Adipocyte (in vitro differentiated cells): Measurements from ENCODE around the gene USB1.

Experiments
- DNase-seq: peaks from one replicate; pipeline ENCODE4 v3.0.0-alpha.2; 2015; ENCODE audit warnings: low read depth
- H3K27me3 ChIP-seq: replicated peaks from 2 replicates; pipeline ENCODE4 v1.7.0; 2013; ENCODE audit warnings: mild to moderate bottlenecking, low read length, moderate library complexity; ENCODE audit not compliant: control insufficient read depth, insufficient read depth
- H3K36me3 ChIP-seq: 2 replicates; pipeline ENCODE4 v1.7.0; 2013; ENCODE audit warnings: low read length, mild to moderate bottlenecking, moderate library complexity; ENCODE audit not compliant: control insufficient read depth, insufficient read depth, severe bottlenecking
- H3K4me1 ChIP-seq: 2 replicates; pipeline ENCODE4 v1.7.0; 2013; ENCODE audit warnings: mild to moderate bottlenecking, low read length, moderate library complexity; ENCODE audit not compliant: control insufficient read depth, insufficient read depth
- H3K4me3 ChIP-seq: 2 replicates; pipeline ENCODE4 v1.7.0; 2013; ENCODE audit warnings: mild to moderate bottlenecking, low read length, moderate library complexity
- H3K9ac ChIP-seq: 2 replicates; pipeline ENCODE4 v1.7.0; 2013; ENCODE audit warnings: mild to moderate bottlenecking, low read length, moderate library complexity
- H3K9me3 ChIP-seq: 2 replicates; pipeline ENCODE4 v1.7.0; 2013; ENCODE audit warnings: mild to moderate bottlenecking, low read length, moderate library complexity; ENCODE audit not compliant: control insufficient read depth

USB1 gene

DNA sequence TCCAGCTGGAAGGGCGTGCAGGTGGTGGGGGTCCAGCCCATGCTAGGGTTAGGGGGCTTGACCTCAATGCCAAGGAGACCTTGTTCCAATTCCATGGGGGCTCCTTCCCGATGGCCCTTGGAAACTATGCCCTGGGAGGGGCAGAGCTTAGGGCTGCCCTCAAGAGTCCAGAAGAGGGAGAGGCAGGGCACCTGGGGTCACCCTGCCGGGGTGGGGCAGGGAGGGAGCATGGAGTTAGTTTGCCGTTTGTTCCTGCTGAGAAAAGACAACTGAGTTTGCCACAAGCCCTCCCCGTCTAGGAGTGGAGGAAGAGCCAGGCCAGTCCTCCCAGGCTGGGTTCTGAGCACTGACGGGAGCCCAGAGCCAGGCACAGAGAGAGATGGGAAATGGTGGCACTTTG is 45.7 kb downstream of the USB1 start:
- no peak for DNase-seq
- no peaks in the 10 kb centered on the region for H3K4me1 ChIP-seq
- peaks cover 7% of the 10 kb centered on the region for H3K27me3 ChIP-seq
- H3K9ac ChIP-seq = no peak overlapping the region
- no peak overlapping the region for H3K4me3 ChIP-seq
- H3K9me3 ChIP-seq = no peaks in the 10 kb centered on the region
- H3K36me3 ChIP-seq = peaks cover 11% of the 10 kb centered on the region

DNA sequence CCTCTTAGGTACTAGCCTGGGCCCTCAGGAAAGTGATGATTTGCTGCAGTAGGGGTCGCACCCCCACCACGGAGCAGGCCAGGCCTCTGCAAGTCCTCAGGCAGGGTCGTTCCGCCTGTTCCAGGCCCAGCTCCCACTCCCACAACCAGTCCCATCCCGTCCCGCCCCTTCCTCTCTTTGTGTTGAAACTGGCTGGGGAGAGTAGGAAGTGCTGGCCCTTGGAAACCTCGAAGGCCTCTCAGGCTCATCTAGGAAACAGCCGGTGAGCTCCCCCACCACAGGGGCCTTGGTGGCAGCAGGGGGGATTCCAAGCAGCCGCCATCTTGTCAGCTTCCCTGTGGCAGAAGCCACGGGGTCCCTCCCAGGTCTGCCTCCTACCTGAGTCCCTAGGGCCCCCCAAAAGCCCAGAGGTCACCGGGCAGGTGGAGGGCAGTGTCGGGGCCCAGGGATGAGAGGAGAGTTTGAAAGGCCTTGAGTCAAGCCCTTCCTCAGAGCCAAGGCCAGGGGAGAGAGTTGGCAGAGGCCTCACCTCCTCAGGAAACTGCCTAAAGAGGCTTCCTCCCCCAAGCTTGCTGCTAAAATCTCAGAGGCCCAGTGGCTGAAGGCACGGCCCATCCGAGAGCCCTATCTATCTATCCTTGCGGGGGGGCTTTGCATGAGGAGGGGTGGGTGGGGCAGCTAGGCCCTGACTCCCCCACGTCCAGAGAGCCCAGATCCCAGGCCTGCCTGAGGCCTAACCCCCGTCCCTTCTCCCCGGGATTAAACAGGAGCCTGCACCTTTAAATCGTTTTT is 46.5 kb downstream of the USB1 start:
- Histone ChIP-seq H3K36me3 (peaks cover 11% of the 10 kb centered on the region), H3K9ac (no peak overlapping the region), H3K4me1 (no peaks in the 10 kb centered on the region), H3K27me3 (peaks cover 11% of the 10 kb centered on the region), H3K4me3 (no peak overlapping the region), H3K9me3 (no peaks in the 10 kb centered on the region)
- no peak for DNase-seq

DNA sequence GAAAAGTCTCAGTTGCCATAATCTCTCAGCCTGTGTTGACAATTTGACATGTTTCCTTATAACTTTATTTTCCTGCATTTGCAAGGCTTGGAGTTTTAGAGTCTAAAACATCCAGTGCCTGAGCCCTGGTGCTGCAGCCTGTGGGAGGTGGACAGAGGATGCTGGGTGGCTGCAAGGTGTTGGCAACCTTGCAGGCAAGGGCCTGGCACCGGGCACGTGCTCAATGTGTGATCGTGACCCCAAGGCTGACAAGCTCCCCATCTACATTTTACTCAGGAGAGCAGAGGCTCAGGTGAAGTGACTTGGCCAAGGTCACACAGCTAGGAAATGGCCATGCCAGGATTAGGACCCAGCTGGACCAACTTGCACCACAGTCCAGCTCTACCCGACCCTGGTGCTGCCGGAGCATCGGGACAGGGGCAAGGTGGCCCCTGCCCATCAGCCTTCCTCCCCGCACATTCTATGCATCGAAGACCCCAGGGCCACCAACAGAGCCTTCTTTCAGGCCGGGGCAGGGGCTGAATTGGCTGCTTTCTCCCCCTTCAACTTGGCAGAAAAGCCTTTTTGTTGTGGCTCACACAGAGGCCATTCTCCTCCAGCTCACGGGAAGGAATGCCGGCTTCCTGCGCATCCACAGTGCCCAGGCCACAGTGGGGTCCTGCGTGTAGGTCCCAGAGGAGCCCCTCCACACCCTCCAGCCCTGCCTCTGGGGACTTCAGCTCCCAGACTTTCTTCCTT is 47.5 kb downstream of the USB1 start:
- Histone ChIP-seq H3K4me1 (no peaks in the 10 kb centered on the region), H3K4me3 (no peak overlapping the region), H3K9me3 (no peaks in the 10 kb centered on the region), H3K27me3 (peaks cover 13% of the 10 kb centered on the region), H3K9ac (no peak overlapping the region), H3K36me3 (peaks cover 7% of the 10 kb centered on the region)
- no peak for DNase-seq

DNA sequence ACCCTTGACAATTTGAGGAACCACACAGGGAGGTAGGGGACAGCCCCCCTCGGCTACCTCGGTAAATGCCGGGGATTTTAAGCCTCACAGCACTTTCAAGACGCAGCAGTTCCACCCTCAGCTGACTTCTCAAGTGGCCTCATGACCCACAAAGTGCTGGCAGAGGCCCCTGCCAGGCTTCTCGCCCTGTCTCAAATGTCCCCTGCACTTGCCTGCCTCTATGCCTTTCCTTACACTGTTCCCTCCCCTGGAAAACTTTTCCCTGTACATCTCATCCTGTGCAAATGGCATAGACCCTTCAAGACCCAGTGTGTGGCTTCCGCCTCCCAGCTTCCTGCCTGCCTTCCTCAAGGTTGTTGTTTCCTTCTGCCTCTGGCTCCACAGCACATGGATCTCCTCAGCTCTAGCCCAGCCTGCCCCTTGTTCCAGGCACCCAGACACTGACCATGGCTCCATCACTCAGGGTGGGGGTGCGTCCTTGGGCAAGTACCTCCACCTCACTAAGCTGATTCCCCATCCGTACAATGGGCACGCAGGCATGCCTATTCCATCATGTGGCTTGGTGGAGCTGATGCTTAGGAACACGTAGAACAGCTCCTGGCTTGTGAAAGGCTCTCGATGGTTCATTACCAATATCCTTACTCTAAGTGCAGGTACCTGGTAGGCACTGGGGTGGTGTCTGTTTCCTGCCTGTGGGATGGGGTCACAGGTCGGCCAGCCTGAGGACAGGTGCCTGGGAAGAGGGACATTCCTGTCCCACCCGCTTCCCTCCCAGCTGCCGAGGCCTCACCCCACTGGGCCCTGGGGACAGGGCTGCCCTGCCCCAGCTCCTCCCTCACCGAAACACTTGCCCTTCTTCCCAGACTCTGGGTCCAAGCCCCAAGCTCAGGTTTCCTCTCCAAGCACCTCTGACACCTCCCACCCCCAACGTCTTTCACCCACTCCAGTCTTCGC is 48.3 kb downstream of the USB1 start:
- DNase-seq = no peak
- Histone ChIP-seq H3K27me3 (peaks cover 13% of the 10 kb centered on the region), H3K9me3 (no peaks in the 10 kb centered on the region), H3K9ac (no peak overlapping the region), H3K36me3 (no peaks in the 10 kb centered on the region), H3K4me1 (no peaks in the 10 kb centered on the region), H3K4me3 (no peak overlapping the region)

DNA sequence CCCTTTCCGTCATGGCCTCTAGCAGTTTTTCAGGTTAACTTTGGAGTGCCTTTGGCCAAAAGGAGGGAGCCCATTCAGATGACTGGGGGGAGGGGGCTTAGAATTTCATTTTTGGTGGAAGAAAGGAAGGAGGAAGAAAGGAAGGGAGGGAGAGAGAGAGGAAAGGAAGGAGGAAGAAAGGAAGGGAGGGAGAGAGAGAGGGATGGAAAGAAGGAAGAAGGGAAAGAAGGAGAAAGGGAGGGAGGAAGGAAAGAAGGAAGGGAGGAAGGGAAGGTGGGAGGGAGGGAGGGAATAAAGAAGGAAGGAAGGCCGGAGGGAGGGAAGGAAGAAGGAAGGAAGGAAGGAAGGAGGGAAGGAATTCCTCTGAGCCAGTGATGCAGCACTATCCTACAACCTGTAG is 50.1 kb downstream of the USB1 start:
- H3K4me3 ChIP-seq = no peak overlapping the region
- no peak for DNase-seq
- H3K9me3 ChIP-seq = no peaks in the 10 kb centered on the region
- H3K4me1 ChIP-seq = no peaks in the 10 kb centered on the region
- H3K9ac ChIP-seq = no peak overlapping the region
- no peaks in the 10 kb centered on the region for H3K36me3 ChIP-seq
- H3K27me3 ChIP-seq = peaks cover 13% of the 10 kb centered on the region

DNA sequence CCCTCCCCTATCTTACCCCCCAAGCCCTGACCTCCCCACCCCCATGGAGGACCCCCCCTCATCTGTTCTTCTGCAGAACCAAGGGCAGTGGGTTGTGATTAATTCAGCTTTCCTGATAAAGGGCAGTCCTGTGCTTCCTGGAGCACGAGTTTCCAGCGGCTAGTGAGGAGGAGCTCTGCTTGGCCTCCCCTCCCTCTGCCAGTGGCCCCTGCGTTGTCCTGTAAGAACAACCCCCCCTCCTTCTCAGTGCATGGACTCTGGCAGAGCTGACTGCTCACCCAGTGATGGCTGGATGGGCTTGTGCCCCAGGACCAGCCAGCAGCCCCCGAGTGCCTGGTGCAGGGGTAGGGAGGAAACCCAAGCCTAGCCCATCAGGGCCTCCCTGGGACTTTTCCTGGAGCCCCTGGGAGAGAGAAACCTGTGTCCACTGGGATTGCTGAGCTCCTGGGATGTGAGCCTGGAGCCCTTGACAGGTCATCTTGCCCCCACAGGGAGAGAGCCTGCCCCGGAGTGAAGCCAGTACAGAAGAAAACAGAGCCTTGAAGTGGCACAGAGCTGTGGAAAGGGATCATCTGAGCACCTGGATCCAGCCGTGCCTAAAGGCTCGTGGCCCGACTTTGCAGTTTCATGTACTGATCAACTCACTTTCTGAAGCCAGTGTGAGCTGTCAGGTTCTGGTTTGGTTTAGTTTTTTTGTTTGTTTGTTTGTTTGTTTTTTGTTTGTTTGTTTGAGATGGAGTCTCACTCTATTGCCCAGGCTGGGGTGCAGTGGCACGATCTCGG is 50.8 kb downstream of the USB1 start:
- no peaks in the 10 kb centered on the region for H3K9me3 ChIP-seq
- H3K9ac ChIP-seq = no peak overlapping the region
- no peaks in the 10 kb centered on the region for H3K36me3 ChIP-seq
- H3K4me3 ChIP-seq = no peak overlapping the region
- H3K4me1 ChIP-seq = no peaks in the 10 kb centered on the region
- peaks cover 15% of the 10 kb centered on the region for H3K27me3 ChIP-seq
- DNase-seq = no peak

DNA sequence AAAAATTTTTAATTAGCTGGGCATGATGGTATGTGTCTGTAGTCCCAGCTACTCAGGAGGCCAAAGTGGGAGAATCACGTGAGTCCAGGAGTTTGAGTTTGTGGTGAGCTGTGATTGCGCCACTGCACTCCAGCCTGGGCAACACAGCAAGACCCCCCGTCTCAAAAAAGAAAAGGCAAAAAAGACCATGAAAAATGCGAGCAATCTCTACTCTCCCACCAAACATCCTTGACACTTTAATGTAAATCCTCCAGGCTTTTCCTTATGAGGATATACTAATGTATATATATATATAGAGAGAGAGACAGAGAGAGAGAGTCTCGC is 52.4 kb downstream of the USB1 start:
- H3K4me1 ChIP-seq = peaks cover 12% of the 10 kb centered on the region
- DNase-seq = no peak
- H3K4me3 ChIP-seq = no peak overlapping the region
- no peaks in the 10 kb centered on the region for H3K9me3 ChIP-seq
- H3K36me3 ChIP-seq = no peaks in the 10 kb centered on the region
- H3K27me3 ChIP-seq = peaks cover 26% of the 10 kb centered on the region
- H3K9ac ChIP-seq = no peak overlapping the region

DNA sequence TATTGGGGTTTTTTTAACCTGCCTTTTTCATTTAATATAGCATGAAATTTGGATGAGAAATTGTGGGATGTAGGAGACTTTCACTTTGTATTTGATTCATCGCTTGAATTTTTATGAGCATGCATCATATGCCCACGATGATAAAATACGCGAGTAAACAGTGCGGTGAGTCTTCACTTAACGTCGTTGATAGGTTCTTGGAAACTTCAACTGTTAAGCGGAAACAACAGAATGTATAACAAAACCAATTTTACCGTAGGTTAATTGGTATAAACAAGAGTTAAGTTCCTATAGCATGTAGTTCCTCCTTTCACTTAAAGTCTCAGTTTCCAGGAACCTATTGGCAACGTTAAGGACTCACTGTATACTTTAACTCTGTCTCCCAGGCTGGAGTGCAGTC is 53.1 kb downstream of the USB1 start:
- H3K4me1 ChIP-seq = peaks cover 12% of the 10 kb centered on the region
- H3K4me3 ChIP-seq = no peak overlapping the region
- H3K36me3 ChIP-seq = no peaks in the 10 kb centered on the region
- no peak for DNase-seq
- H3K9me3 ChIP-seq = no peaks in the 10 kb centered on the region
- peaks cover 25% of the 10 kb centered on the region for H3K27me3 ChIP-seq
- H3K9ac ChIP-seq = no peak overlapping the region

DNA sequence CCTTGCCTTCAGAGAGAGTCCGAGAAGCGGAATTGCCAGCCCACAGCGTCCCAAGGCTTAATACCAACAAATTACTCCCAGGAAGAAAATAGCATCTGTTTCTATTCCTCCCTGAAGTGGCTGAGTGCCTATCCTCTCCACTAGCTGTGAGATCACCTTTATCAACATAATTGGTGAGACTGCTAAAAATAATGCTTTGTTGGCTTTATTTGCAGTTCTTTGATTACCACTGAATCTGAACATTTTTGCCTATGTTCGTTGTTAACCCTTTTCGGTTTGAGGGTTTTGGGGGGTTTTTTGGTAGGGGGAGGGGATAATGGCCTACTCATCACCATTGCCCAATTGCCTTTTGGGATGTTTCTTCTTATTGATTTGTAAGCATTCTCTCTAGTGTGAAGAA is 55.4 kb downstream of the USB1 start:
- Histone ChIP-seq H3K9ac (no peak overlapping the region), H3K36me3 (no peaks in the 10 kb centered on the region)

DNA sequence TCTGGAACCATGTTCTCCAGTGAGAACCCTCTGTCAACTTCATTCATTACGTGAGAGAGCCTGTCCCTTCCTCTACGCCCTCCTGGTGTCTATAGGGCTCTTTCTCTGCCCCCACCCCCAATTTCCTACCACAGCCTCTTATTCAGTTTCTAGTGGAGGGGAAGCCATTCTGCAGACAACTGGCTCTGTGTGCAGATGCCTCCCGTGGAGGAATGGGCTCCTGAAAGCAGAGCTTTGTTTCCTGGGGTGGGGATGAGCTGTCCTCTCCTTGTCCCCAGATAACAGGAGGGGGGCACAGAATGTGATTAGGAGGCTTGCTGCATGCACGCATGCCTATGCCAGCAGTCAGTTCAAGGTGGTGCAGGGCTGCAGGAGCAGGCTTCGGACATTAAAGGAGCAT is 55.9 kb downstream of the USB1 start:
- Histone ChIP-seq H3K27me3 (peaks cover 21% of the 10 kb centered on the region), H3K4me1 (peaks cover 12% of the 10 kb centered on the region), H3K36me3 (no peaks in the 10 kb centered on the region), H3K4me3 (no peak overlapping the region), H3K9me3 (no peaks in the 10 kb centered on the region), H3K9ac (no peak overlapping the region)
- no peak for DNase-seq

More for the DNA sequence above, 55.4 kb downstream of the USB1 start:
- H3K27me3 ChIP-seq = peaks cover 22% of the 10 kb centered on the region
- DNase-seq = no peak
- H3K9me3 ChIP-seq = no peaks in the 10 kb centered on the region
- no peak overlapping the region for H3K4me3 ChIP-seq
- peaks cover 12% of the 10 kb centered on the region for H3K4me1 ChIP-seq
